Measurements from ENCODE around the gene MACROD2. TPM values are rescaled to one million over a fixed set of nuclear protein-coding genes. Genes with fewer than 3 reads are reported as not detected.

The MACROD2 gene
- total RNA-seq, 1 donor from 2014 or later: 6.4 TPM

DNA sequence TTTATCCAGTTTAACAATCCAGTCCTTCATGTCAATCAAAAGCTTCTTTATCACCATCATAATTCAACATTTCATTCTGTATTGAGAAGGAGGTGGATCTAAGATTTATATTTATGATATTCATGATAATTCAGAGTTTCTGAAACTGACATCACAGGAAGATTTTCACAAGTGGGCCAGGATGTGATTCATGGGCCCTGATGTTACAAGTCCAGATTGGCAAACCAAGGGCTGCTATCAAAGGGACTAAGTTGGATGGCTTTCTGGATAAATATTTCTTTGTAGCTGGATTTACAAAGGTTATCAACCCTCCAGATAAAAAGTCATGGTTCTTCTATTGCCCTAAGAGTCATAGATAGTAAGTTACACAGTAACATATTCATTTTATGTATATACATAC is 1711.4 kb downstream of the MACROD2 start:
- Mint-ChIP-seq H3K27ac (ENCODE audit: unreplicated experiment) (no peak overlapping the region), H3K36me3 (ENCODE audit: low read depth) (no peaks in the 10 kb centered on the region), H3K27me3 (ENCODE audit: low read depth) (no peaks in the 10 kb centered on the region), H3K9me3 (no peaks in the 10 kb centered on the region), H3K4me1 (no peaks in the 10 kb centered on the region), H3K4me3 (no peak overlapping the region)
- no peak for DNase-seq (ENCODE audit: low read depth, low spot score)
- TF ChIP-seq, protein P1, sequence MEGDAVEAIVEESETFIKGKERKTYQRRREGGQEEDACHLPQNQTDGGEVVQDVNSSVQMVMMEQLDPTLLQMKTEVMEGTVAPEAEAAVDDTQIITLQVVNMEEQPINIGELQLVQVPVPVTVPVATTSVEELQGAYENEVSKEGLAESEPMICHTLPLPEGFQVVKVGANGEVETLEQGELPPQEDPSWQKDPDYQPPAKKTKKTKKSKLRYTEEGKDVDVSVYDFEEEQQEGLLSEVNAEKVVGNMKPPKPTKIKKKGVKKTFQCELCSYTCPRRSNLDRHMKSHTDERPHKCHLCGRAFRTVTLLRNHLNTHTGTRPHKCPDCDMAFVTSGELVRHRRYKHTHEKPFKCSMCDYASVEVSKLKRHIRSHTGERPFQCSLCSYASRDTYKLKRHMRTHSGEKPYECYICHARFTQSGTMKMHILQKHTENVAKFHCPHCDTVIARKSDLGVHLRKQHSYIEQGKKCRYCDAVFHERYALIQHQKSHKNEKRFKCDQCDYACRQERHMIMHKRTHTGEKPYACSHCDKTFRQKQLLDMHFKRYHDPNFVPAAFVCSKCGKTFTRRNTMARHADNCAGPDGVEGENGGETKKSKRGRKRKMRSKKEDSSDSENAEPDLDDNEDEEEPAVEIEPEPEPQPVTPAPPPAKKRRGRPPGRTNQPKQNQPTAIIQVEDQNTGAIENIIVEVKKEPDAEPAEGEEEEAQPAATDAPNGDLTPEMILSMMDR (conservative IDR thresholded peaks at IDR 0.05): no peak

DNA sequence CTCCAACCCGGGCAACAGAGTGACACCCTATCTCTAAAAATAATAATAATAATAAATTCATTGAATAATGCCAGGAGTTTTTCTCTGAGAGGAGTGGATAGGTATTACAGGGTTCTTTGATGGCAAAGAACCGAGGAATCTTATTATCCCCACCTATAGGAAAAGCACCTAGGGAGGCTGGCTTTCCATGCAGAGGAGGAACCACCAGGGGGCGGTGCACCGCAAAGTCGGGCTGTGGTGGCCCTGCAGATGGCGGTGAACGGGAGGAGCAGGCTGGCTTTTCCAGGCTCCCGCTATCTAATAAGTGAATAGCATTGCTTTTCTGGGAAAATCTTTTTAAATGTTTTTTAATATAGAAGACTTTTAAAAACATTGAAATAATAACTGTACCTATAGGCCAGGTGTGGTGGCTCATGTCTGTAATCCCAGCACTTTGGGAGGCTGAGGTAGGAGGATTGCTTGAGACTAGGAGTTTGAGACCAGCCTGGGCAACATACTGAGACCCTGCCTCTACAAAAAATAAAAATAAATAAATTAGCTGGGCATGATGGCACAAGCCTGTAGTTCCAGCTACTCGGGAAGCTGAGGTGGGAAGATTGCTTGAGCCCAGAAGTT is 1713.8 kb downstream of the MACROD2 start:
- Mint-ChIP-seq H3K4me1 (no peaks in the 10 kb centered on the region), H3K36me3 (ENCODE audit: low read depth) (no peaks in the 10 kb centered on the region), H3K4me3 (no peak overlapping the region), H3K9me3 (no peaks in the 10 kb centered on the region), H3K27ac (ENCODE audit: unreplicated experiment) (no peak overlapping the region), H3K27me3 (ENCODE audit: low read depth) (no peaks in the 10 kb centered on the region)
- TF ChIP-seq, protein P1 (conservative IDR thresholded peaks at IDR 0.05): peak; percentile 72
- DNase-seq (ENCODE audit: low read depth, low spot score): peak; percentile 67

DNA sequence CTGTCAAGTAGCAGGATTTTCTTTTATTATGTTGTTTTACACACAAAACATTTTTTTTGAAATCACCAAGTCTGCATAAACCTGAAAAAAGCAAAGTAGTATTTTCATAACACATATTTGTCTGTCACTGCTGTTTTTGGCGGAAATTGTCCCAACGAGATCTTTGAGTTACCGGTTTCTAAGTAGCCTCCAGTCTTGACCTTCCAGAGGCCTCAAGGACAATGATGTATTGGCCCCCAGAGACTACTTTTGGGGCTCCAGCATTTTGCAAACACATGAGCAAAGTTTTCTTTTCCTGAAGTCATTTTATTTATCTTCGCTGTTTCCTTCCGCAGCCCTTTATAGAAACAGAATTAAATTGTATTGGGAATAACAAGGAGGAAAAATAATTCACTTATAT is 1715.3 kb downstream of the MACROD2 start:
- DNase-seq (ENCODE audit: low read depth, low spot score): no peak
- TF ChIP-seq, protein P1 (conservative IDR thresholded peaks at IDR 0.05): no peak
- no peaks in the 10 kb centered on the region for H3K4me1 Mint-ChIP-seq
- H3K27ac Mint-ChIP-seq (ENCODE audit: unreplicated experiment): no peak overlapping the region
- H3K27me3 Mint-ChIP-seq (ENCODE audit: low read depth): no peaks in the 10 kb centered on the region
- H3K4me3 Mint-ChIP-seq: no peak overlapping the region
- no peaks in the 10 kb centered on the region for H3K36me3 Mint-ChIP-seq (ENCODE audit: low read depth)
- no peaks in the 10 kb centered on the region for H3K9me3 Mint-ChIP-seq

DNA sequence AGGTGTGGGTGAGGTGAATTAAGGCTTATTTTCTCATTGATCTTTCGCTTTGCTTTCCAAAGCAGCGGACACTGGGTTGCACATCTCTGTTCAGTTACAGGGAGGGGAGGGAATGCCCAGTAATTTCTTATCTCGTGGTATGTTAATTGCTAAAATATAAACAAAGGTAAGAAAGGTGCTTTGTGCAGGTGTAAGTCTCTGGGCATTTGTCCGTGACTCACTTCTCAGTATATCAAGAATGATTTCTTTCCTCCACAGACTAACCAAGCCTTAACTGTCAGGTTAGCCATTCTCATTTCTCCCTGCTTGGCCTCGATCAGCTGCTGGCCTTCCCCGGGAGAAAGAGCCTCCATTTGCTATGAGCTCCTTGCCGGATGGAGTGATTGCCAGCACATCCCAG is 1715.9 kb downstream of the MACROD2 start:
- Mint-ChIP-seq H3K27me3 (ENCODE audit: low read depth) (no peaks in the 10 kb centered on the region), H3K9me3 (no peaks in the 10 kb centered on the region), H3K4me3 (no peak overlapping the region), H3K27ac (ENCODE audit: unreplicated experiment) (no peak overlapping the region), H3K4me1 (no peaks in the 10 kb centered on the region), H3K36me3 (ENCODE audit: low read depth) (no peaks in the 10 kb centered on the region)
- DNase-seq (ENCODE audit: low read depth, low spot score): no peak
- TF ChIP-seq, protein P1 (conservative IDR thresholded peaks at IDR 0.05): no peak

DNA sequence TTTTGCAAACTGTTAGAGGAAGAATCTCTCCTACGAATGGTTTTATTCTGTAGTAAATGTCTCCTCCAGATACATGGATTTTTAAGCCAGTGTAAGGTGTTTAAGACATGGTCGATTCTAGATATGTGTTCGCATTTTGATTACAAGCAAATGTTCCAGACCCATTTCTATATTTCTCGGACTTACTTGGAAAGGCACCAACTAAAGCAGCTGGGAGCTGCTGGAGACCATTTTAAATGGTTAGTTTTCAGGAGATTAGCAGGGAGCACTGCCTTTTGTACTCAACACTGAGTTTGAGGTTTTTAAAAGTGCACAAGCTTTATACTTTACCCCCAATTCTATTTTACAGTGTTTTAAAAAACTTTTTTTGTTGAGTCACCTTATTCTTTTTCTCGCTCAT is 1720.9 kb downstream of the MACROD2 start:
- no peak for DNase-seq (ENCODE audit: low read depth, low spot score)
- H3K9me3 Mint-ChIP-seq: no peaks in the 10 kb centered on the region
- TF ChIP-seq, protein P1 (conservative IDR thresholded peaks at IDR 0.05): no peak
- peaks cover 4% of the 10 kb centered on the region for H3K4me1 Mint-ChIP-seq
- no peak overlapping the region for H3K4me3 Mint-ChIP-seq
- no peaks in the 10 kb centered on the region for H3K27me3 Mint-ChIP-seq (ENCODE audit: low read depth)
- H3K36me3 Mint-ChIP-seq (ENCODE audit: low read depth): no peaks in the 10 kb centered on the region
- H3K27ac Mint-ChIP-seq (ENCODE audit: unreplicated experiment): no peak overlapping the region

All from neural crest cell (in vitro differentiated cells).